ENCODE data around the gene PLEKHA4.

GRCh38 chr19:48858984-48859710 lies 9.3 kb downstream of the PLEKHA4 start:
- TF ChIP-seq CTCF (IDR thresholded peaks at IDR 0.05) (no peak), POLR2A (IDR thresholded peaks at IDR 0.05) (no peak), POLR2AphosphoS5 (IDR thresholded peaks at IDR 0.05) (no peak)

Data from suprapubic skin (tissue), 4 donors.